MM.1S (cell line): Measurements from ENCODE around the gene FCN3.

Experiments
- DNase-seq: peaks from one replicate; pipeline ENCODE4 v3.0.0-alpha.2; 2015
- H2AFZ ChIP-seq: fragments of 300-600 bp; sonication (generic); 2 replicates; pipeline ENCODE4 v1.6.0; 2016; ENCODE audit warnings: antibody characterized with exemption, low read length
- H3F3A ChIP-seq: fragments of 300-600 bp; sonication (generic); 2 replicates; pipeline ENCODE4 v1.6.1; 2016; ENCODE audit warnings: mild to moderate bottlenecking, antibody characterized with exemption, low read length, moderate library complexity, mixed read lengths; ENCODE audit not compliant: insufficient read depth
- H3K27ac ChIP-seq: fragments of 300-600 bp; sonication (generic); 2 replicates; pipeline ENCODE4 v1.5.1; 2016; ENCODE audit warnings: mild to moderate bottlenecking, low read length
- H3K27me3 ChIP-seq: fragments of 300-600 bp; sonication (generic); replicated peaks from 2 replicates; pipeline ENCODE4 v1.6.0; 2016; ENCODE audit warnings: low read length; ENCODE audit not compliant: insufficient read depth
- H3K36me3 ChIP-seq: fragments of 300-600 bp; sonication (generic); replicated peaks from 2 replicates; pipeline ENCODE4 v1.6.1; 2016; ENCODE audit warnings: mild to moderate bottlenecking, low read length, mixed read lengths; ENCODE audit not compliant: insufficient read depth
- H3K4me1 ChIP-seq: fragments of 300-600 bp; sonication (generic); 2 replicates; pipeline ENCODE4 v1.6.1; 2016; ENCODE audit warnings: low read length, mixed read lengths
- H3K4me2 ChIP-seq: fragments of 300-600 bp; sonication (generic); 2 replicates; pipeline ENCODE4 v1.6.0; 2016; ENCODE audit warnings: low read depth, low read length
- H3K4me3 ChIP-seq: fragments of 300-600 bp; sonication (generic); 2 replicates; pipeline ENCODE4 v1.5.1; 2016; ENCODE audit warnings: low read length, mixed read lengths
- H3K79me2 ChIP-seq: fragments of 300-600 bp; sonication (generic); 2 replicates; pipeline ENCODE4 v1.6.1; 2016; ENCODE audit warnings: mixed run types, low read length, mixed read lengths
- H3K9ac ChIP-seq: fragments of 300-600 bp; sonication (generic); 2 replicates; pipeline ENCODE4 v1.6.1; 2016; ENCODE audit warnings: low read length, mixed read lengths
- H3K9me2 ChIP-seq: fragments of 300-600 bp; sonication (generic); replicated peaks from 2 replicates; pipeline ENCODE4 v1.6.1; 2016; ENCODE audit warnings: mild to moderate bottlenecking, low read length, mixed read lengths; ENCODE audit not compliant: insufficient read depth
- H3K9me3 ChIP-seq: fragments of 300-600 bp; sonication (generic); replicated peaks from 2 replicates; pipeline ENCODE4 v1.6.1; 2016; ENCODE audit warnings: mild to moderate bottlenecking, low read length, mixed read lengths; ENCODE audit not compliant: insufficient read depth
- H4K20me1 ChIP-seq: fragments of 300-600 bp; sonication (generic); 2 replicates; pipeline ENCODE4 v1.6.1; 2016; ENCODE audit warnings: mild to moderate bottlenecking, low read length, moderate library complexity, mixed read lengths; ENCODE audit not compliant: insufficient read depth
- EZH2 ChIP-seq: fragments of 300-600 bp; sonication (generic); optimal IDR thresholded peaks from 2 replicates; pipeline ENCODE3; 2017; ENCODE audit warnings: low read depth, mild to moderate bottlenecking, antibody characterized with exemption, low read length, mixed read lengths
- EZH2phosphoT487 ChIP-seq: fragments of 300-600 bp; sonication (generic); IDR thresholded peaks from 2 replicates; pipeline ENCODE4 v1.6.1; 2018; ENCODE audit warnings: antibody characterized with exemption, low read length
- TF ChIP-seq, protein P1 (sequence below): fragments of 300-600 bp; sonication (generic); IDR thresholded peaks from 2 replicates; pipeline ENCODE4 v1.5.1; 2016; ENCODE audit warnings: antibody characterized with exemption, low read length, mixed read lengths

FCN3 gene

DNA sequence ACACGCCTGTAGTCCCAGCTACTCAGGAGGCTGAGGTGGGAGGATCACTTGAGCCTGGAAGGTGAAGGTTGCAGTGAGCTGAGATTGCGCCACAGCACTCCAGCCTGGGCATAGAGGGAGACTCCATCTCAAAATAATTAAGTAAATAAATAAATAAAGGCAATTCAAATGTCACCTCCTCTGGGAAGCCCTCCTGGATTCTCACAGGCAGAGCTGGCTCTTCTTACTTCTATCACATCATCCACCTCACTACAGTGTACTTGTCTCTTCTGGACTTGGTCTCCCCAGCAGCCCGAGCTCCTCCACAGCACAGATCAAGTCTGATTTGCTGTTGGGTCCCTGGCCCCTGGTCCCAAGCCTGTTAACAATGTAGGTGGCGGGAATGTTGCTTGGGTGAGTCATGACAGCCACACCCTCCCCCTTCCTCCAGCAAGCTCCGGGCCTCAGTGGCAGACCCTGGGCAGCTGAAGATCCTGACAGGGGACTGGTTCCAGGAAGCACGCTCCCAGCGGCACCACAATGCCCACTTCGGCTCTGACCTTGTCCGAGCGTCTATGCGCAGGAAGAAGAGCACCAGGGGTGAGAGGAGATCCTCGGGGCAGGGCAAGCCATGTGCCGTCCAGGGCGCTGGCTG, 27.5 kb downstream of the FCN3 start:
- Histone ChIP-seq H3K79me2 (no peaks in the 10 kb centered on the region), H3K27ac (no peak overlapping the region), H3K4me1 (peaks cover 4% of the 10 kb centered on the region), H3K4me3 (no peak overlapping the region), H3K27me3 (no peaks in the 10 kb centered on the region), H3K9me2 (no peaks in the 10 kb centered on the region), H2AFZ (no peak overlapping the region), H3K9ac (no peak overlapping the region), H3K36me3 (no peaks in the 10 kb centered on the region), H3K9me3 (no peaks in the 10 kb centered on the region), H4K20me1 (no peaks in the 10 kb centered on the region), H3K4me2 (no peak overlapping the region), H3F3A (no peaks in the 10 kb centered on the region)
- DNase-seq: no peak
- no peak for TF ChIP-seq EZH2phosphoT487
- TF ChIP-seq EZH2: no peak

DNA sequence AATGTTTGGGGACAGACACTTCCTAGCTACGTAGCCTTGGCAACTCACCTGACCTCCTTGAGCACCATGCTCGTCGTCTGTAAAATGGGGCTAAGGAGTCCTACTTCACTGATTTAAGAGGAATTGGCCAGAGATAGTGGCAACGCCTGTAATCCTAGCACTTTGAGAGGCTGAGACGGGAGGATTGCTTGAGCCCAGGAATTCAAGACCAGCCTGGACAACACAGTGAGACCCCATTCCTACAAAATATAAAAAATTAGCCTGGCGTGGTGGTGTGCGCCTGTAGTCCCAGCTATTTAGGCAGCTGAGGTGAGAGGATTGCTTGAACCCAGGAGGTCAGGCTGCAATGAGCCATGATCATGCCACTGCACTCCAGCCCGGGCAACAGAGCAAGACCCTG, 28.3 kb downstream of the FCN3 start:
- TF ChIP-seq EZH2phosphoT487 (no peak), EZH2 (no peak)
- TF ChIP-seq, protein P1, sequence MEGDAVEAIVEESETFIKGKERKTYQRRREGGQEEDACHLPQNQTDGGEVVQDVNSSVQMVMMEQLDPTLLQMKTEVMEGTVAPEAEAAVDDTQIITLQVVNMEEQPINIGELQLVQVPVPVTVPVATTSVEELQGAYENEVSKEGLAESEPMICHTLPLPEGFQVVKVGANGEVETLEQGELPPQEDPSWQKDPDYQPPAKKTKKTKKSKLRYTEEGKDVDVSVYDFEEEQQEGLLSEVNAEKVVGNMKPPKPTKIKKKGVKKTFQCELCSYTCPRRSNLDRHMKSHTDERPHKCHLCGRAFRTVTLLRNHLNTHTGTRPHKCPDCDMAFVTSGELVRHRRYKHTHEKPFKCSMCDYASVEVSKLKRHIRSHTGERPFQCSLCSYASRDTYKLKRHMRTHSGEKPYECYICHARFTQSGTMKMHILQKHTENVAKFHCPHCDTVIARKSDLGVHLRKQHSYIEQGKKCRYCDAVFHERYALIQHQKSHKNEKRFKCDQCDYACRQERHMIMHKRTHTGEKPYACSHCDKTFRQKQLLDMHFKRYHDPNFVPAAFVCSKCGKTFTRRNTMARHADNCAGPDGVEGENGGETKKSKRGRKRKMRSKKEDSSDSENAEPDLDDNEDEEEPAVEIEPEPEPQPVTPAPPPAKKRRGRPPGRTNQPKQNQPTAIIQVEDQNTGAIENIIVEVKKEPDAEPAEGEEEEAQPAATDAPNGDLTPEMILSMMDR: no peak
- Histone ChIP-seq H3K9me3 (no peaks in the 10 kb centered on the region), H3K4me1 (peaks cover 9% of the 10 kb centered on the region), H2AFZ (no peak overlapping the region), H3K4me2 (no peak overlapping the region), H3F3A (no peaks in the 10 kb centered on the region), H3K27me3 (no peaks in the 10 kb centered on the region), H3K36me3 (no peaks in the 10 kb centered on the region), H3K9me2 (no peaks in the 10 kb centered on the region), H3K79me2 (no peaks in the 10 kb centered on the region), H3K4me3 (no peak overlapping the region), H4K20me1 (no peaks in the 10 kb centered on the region), H3K9ac (no peak overlapping the region), H3K27ac (no peak overlapping the region)
- no peak for DNase-seq

DNA sequence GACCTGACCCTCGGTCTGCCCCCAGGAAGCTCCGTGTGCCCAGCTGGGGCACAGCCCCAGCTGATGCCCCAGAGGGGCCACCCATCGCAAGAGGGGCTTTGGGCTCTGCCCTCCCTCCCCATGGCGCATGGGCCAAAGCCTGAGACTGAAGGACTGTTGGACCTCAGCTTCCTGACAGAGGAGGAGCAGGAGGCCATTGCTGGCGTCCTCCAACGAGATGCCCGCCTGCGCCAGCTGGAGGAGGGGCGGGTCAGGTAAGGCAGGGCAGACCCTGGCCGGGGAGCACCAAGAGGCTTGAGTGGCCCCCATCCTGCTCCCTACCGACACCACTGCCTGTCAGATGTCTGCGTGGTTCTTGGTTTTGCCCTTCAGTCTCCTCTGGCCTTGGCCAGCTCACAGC, 29.4 kb downstream of the FCN3 start:
- Histone ChIP-seq H3K4me1 (peaks cover 13% of the 10 kb centered on the region), H3K4me2 (no peak overlapping the region), H3K9me3 (no peaks in the 10 kb centered on the region), H3K27ac (no peak overlapping the region), H3K36me3 (no peaks in the 10 kb centered on the region), H3K27me3 (no peaks in the 10 kb centered on the region), H4K20me1 (no peaks in the 10 kb centered on the region), H3K79me2 (no peaks in the 10 kb centered on the region), H3K9me2 (no peaks in the 10 kb centered on the region), H2AFZ (no peak overlapping the region), H3F3A (no peaks in the 10 kb centered on the region), H3K4me3 (no peak overlapping the region), H3K9ac (no peak overlapping the region)
- no peak for DNase-seq
- no peak for TF ChIP-seq EZH2
- no peak for TF ChIP-seq EZH2phosphoT487
- TF ChIP-seq, protein P1: no peak

DNA sequence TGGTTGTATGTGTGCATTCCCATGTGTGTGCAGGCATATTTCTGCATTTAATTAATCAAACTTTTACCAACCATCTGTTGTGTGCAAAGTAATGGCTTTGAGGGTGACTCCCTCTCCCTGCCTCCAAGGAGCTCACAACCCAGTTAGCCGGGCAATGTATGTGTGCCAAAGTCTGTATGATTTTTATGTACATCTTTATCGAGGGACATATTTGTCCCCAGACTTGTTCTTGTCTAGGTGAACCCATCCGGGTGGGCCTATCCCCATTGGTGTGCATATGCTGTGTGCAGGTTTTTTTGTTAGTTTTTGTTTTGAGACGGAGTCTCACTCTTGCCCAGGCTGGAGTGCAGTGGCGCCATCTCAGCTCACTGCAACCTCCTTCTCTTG, 31.0 kb downstream of the FCN3 start:
- no peak overlapping the region for H3K4me2 ChIP-seq
- H3K4me3 ChIP-seq: no peak overlapping the region
- H4K20me1 ChIP-seq: no peaks in the 10 kb centered on the region
- H3K27ac ChIP-seq: no peak overlapping the region
- no peak for DNase-seq
- no peaks in the 10 kb centered on the region for H3K36me3 ChIP-seq
- H3K4me1 ChIP-seq: peaks cover 13% of the 10 kb centered on the region
- no peaks in the 10 kb centered on the region for H3F3A ChIP-seq
- no peaks in the 10 kb centered on the region for H3K9me3 ChIP-seq
- no peak overlapping the region for H3K9ac ChIP-seq
- no peaks in the 10 kb centered on the region for H3K27me3 ChIP-seq
- TF ChIP-seq EZH2phosphoT487 (no peak), EZH2 (no peak)
- TF ChIP-seq, protein P1: no peak
- H3K9me2 ChIP-seq: no peaks in the 10 kb centered on the region
- no peaks in the 10 kb centered on the region for H3K79me2 ChIP-seq
- H2AFZ ChIP-seq: no peak overlapping the region
